OCI-LY1 (cell line): ENCODE measurements around the gene ADARB2.

ENCODE experiments used
- EZH2 ChIP-seq: fragments of 200-600 bp; sonication (generic), shearing (Covaris generic); IDR thresholded peaks from 2 replicates; pipeline ENCODE4 v1.8.0; 2017; ENCODE audit warnings: borderline replicate concordance, mixed run types, mild to moderate bottlenecking, antibody characterized with exemption, low read length, moderate library complexity, mixed read lengths
- TF ChIP-seq, protein P1 (sequence below): fragments of 200-600 bp; sonication (generic), shearing (Covaris generic); IDR thresholded peaks from 2 replicates; pipeline ENCODE4 v1.5.1; 2017; ENCODE audit warnings: mild to moderate bottlenecking, antibody characterized with exemption, low read length, moderate library complexity, mixed read lengths

- TF ChIP-seq, protein P1, sequence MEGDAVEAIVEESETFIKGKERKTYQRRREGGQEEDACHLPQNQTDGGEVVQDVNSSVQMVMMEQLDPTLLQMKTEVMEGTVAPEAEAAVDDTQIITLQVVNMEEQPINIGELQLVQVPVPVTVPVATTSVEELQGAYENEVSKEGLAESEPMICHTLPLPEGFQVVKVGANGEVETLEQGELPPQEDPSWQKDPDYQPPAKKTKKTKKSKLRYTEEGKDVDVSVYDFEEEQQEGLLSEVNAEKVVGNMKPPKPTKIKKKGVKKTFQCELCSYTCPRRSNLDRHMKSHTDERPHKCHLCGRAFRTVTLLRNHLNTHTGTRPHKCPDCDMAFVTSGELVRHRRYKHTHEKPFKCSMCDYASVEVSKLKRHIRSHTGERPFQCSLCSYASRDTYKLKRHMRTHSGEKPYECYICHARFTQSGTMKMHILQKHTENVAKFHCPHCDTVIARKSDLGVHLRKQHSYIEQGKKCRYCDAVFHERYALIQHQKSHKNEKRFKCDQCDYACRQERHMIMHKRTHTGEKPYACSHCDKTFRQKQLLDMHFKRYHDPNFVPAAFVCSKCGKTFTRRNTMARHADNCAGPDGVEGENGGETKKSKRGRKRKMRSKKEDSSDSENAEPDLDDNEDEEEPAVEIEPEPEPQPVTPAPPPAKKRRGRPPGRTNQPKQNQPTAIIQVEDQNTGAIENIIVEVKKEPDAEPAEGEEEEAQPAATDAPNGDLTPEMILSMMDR: peak; percentile 6; the same call in 1 of the 2 replicates
- TF ChIP-seq EZH2: no peak
Measured at GRCh38 chr10:1180836-1181235, 556.5 kb downstream of the ADARB2 start.
